Left renal pelvis (tissue), 4 donors: ENCODE results near the gene SASH1. TPM values are rescaled to one million over a fixed set of nuclear protein-coding genes. Genes with fewer than 3 reads are reported as not detected.
A peak's percentile ranks its signal among the peaks of the same experiment; 100 is the strongest.

Source experiments
- DNase-seq, 4 donors: peaks; one replicate each; pipeline ENCODE4 v3.0.0-alpha.2; 2013; ENCODE audit warnings: low read depth in 4 of 4, low spot score in 3 of 4
- polyA plus RNA-seq, 4 donors: library from polyadenylated mRNA; unstranded; fragments of 120-200 nt; gene quantifications; one replicate each; pipeline ENCODE4 v1.2.1, GENCODE V29; 2013; ENCODE audit not compliant: insufficient read length in 4 of 4

Gene SASH1
- polyA plus RNA-seq, 4 donors, result 20.0 to 34.2 (median 27.9) TPM

DNA sequence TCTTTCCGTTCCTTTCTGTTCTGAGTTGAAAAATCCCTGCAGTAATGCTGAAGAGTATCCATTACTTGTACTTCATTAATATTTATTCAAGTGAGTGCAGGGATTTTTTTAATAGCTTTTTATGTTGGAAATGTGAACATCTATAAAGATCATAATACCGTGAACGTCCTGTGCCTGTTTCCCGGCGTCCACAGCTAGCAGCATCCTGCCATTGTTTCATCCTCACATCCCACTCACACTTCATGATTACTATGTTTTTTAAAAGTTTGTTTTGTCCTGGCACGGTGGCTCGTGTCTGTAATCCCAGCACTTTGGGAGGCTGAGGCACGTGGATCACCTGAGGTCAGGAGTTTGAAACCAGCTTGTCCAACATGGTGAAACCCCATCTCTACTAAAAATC is 54.3 kb downstream of the SASH1 start:
- DNase-seq, result no peak

DNA sequence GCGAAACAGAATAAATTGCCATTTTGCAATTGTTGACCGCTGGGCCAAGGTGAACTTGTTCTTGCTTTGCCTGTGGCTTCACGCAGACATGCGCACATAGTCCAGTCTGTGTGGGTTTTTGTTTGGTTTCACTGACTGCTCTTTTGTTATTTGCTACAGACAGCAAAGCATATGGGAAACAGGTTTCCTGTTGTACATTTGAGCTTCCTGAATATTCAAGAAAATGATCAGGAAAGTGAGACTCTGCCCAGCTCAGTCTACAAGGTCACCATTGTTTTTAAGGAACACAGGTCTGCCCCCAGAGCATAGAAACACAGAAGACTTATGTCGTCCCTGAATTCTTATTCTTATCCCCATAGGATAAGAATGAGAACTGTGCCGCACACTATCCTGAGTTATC is 55.6 kb downstream of the SASH1 start:
- DNase-seq, result no peak

DNA sequence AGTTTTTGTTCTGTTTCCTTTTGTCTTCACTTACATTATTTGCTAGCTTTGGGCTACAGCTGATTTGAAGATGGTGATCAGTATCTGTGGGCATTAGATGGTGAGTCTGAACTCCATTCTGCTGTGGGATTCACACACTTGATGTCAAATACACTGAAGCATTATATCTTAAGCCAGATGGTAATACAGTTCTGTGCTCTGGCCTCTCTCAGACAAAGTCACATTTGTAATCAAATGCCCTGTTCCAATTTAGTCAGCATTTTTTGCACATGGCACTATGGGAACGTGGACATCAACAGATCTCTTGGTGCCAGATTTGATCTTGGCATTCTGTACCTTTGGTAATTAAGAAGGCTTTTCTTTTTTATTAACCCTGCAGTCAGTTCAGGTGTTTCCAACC is 56.0 kb downstream of the SASH1 start:
- no peak for DNase-seq

DNA sequence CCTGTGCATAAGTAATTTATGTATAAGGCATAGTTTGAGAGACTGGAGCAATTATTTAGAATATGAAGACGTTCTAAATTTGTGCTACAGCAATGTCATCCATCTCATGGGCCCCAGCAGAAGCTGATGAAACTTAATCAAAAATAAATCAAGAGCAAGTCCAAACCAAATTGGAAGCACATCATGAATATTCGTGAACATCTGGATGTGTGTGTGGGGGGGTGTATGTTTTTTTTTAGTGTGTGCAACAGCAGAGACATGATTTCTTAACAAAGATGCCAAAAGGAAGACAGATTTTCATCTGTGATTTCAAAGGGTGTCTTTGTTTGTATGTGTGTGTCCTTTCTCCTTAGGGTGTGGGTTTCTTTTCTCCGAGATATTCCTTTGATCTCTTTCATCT is 58.9 kb downstream of the SASH1 start:
- DNase-seq, result no peak

DNA sequence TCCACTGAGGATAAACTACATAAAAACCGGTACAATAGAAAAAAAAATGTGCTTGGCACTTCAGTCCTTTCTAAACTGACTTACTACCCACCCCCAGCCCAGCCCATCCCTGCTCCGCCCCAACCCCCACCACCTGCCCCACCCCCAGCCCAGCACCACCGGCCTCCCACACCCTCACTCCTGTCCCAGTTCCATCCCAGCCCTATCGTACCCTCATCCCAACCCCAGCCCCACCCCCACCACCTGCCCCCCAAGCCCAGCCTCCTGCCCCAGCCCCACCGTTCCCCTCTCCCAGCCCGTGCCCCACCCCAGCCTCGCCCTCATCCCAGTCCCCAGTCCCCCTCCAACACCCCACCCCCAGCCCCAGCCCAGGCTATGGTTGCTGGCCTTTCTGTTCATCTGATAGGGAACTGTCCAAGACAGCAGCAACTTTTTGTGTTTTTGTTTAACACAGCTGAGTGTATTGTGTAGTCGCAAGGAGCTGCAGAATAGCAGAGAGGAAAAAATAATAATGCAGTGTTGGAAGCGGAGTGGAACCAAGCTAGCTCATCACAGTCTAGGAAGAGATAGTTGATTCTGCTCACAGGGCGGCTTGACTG is 61.9 kb downstream of the SASH1 start:
- DNase-seq, result no peak

DNA sequence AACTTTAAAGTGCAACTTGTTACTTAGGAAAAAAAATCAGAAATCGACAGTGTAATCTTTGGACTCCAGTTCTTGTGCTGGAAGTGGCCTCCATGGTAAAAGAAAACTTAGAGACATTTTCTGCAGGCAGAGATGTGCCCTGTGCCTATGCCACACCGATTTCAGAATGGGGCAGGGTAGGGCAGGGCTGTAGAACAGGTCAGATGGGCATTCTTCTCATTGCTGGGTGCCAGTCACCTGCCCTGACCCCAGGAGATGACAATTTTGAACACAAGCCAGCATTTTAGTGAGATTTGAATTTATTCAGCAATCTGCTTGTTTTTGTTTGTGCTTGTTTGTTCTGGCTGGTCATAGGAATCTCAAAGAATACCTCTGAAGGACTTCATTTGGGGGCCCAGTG is 63.3 kb downstream of the SASH1 start:
- no peak for DNase-seq

DNA sequence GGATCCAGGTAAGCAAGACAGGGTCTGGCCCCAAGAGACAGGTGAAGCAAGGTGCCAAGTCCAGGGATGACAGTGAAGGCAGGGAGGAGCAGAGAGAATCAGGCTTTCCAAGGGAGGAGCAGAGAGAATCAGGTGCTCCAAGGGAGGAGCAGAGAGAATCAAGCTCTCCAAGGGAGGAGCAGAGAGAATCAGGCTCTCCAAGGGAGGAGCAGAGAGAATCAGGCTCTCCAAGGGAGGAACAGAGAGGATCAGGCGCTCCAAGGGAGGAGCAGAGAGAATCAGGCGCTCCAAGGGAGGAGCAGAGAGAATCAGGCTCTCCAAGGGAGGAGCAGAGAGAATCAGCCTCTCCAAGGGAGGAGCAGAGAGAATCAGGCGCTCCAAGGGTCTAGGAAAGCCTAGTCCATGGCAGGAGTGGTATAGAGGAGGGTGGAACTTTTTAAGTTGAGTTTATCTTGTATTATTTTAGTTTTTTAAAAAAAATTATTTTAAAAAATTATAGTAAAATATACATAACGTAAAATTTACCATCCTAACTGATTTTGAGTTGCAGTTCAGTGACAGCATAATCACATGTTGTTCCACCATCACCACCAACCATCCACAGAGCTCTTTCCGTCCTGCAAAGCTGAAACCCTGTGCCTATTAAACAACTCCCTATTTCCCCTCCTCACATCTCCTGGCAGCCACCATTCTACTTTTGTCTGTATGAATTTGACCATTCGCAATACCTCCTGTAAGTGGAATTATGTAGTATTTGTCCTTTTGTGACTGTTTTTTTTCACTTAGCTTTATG is 64.1 kb downstream of the SASH1 start:
- DNase-seq, result no peak

DNA sequence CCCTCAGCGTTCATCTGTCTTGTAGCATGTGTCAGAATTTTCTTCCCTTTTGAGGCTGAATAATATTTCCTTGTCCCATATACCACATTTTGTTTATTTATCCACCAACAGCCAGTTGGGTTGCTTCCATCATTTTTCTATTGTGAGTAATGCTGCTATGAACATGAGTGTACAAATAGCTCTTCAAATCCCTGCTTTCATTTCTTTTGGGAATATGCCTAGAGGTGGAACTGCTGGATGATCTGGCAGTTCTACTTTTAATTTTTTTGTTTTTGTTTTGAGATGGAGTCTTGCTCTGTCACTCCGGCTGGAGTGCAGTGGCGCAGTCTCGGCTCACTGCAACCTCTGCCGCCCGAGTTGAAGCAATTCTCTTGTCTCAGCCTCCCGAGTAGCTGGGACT is 64.7 kb downstream of the SASH1 start:
- DNase-seq, result no peak

DNA sequence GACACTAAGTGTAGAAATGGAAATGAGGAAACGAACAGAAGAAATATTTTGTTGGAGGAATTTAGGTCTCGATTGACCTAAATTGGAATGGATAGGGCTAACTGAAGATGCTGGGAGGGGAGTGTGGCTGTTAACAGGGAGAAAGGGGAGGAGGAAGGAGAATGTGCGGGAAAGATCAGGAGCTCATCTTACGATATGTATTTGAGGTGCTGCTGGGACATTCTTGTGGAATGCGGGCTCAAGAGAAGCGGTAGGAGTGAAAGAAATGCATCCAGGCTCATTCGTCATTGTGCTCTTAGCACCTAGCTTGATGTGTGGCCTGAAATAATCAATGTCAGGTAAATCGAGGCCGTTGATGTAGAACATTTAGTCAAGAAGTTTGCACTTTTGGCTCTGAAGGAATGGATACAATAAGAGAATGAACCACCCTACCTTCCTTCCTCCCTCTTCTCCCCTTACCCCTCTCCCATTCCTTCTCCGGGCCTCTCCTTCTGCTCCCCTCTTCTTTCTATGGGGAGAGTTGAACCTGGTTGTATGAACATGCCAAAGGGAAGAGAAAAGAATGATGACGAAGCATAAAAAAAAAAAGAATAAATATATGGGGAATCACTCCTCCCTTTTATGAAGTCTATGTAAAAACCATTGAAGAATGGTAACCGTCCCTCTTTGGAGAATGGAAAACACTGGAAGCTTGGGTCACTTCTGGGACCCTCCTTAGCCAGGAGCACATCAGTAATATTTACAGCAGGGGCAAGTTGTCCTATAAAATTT is 70.9 kb downstream of the SASH1 start:
- no peak for DNase-seq

DNA sequence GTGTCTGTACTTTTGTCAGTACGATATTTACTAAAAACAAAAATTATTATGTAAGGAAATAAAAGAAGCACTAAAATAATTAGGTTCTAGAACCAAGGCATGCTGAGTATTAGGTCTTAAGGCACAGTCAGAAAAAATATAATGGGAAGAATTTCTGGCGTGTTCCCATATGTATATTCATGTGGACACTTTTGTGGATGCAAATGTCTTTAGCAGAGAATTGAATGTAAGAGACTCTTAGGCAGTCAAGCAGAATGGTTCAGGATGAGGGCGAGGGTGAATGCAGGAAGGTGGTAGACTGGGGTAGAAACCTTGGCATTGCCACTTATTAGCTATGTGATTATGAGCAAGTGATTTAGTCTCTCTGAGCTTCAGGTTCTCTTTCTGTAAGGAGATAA is 71.5 kb downstream of the SASH1 start:
- DNase-seq, result no peak

DNA sequence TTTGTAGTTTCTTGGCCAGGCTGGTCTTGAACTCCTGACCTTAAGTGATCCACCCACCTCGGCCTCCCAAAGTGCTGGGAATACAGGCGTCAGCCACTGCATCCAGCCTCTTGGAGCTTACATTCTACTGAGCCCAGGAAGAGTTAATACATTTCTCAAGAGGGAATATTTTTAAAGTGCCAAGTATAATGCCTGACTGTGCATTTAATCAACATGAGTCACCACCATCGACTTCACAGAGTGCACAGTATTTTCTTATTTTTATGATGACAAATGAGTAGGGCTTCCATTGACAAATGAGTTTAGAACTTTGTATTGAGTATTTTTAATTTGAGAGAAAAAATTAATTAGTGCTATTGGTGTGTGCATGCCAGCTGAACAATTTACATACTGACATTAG is 72.2 kb downstream of the SASH1 start:
- no peak for DNase-seq

DNA sequence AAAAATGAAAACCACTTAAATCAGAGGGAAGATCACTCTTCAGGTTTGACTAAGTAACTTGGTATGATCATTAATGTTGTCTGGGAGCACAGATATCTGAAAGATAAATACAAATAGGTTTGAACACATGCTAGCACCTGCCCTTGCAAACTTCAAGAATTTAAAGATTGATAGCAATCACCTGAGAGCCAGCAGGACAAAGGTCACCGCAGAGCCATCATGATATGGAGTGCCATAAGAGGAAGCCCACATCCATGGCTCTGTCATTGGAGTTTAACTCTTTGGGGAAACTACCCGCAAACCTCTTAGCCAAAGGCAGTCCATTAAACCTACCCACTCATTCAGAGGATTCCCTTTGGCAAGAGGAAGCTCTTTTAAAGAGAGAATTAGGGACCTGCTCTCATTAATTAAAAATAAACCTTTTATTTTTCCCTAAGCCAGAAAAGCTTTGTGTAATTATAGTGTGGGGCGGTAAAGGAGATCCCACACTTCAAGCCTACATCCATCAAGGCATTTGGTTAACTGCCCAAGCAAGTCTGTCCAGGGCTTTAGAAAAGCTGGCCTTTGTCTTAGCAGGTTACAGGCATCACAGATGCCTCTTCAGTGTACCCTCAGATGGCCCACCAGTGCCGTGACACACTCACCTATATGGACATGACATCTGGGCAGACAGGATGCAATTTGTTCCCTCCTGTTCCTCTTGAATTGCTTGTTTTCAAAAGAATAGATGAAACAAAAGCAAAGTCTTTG is 73.0 kb downstream of the SASH1 start:
- no peak for DNase-seq

DNA sequence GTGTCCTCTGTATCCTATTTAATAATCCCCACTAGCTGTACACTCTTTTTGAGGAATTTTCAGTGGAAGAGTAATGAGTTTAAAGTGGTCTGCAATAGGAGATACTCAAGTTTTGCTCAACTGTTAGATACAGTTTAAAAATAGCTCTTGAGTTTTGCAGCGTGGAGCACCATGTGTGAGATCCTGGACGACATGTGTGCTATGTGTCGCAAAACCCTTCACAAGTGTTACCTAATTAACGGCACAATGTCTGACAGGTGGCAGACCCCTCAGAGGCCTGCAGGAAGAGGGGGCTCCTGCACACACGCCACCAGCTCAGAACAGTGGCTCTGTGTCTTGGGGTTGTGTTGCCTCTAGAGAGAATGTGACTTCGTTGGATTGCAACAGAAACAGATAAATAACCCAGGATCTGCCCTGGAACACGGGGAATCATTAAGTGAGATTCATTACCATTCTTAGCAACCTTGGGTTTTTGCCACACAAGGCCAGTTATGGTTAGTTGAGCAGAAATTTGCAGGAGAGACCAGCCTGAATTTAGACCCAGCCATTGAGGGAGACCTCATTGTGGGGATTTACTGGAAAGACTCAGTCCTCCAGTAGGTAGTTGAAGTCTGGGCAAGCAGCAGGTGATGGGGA is 73.8 kb downstream of the SASH1 start:
- no peak for DNase-seq

DNA sequence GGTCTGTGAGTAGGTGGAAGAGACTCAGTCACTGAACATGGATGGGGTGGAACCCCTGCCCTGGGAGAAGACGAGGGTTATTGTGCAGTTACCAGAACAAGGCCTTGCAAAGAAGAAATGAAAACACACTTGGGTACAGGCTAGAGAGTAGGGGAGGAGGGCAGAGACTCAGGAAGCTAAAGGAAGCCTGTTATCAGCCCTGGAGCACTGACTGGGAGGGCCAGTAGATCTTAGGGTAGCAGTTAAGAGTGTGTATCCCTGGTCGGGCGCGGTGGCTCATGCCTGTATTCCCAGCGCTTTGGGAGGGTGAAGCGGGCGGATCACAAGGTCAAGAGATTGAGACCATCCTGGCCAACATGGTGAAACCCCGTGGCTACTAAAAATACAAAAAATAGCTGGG is 74.4 kb downstream of the SASH1 start:
- DNase-seq, result no peak

DNA sequence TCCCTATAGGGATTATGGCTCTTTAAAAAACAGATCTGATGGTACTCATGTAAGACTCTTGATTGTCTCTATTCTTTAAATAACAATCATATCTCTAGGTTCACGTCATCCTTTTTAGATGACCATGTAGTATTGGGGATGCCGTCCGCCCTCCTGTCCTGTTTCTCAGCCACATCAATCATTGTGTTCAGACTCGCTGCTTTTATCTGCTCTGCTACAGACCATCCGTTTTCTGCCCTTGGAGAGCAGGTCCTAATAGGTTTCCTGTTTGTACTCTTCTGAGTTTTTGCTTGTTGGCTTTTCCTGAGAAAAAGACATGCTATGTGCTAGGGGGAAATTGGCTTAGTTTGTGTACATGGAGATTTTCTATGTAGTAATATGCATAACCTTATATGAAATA is 76.8 kb downstream of the SASH1 start:
- no peak for DNase-seq

DNA sequence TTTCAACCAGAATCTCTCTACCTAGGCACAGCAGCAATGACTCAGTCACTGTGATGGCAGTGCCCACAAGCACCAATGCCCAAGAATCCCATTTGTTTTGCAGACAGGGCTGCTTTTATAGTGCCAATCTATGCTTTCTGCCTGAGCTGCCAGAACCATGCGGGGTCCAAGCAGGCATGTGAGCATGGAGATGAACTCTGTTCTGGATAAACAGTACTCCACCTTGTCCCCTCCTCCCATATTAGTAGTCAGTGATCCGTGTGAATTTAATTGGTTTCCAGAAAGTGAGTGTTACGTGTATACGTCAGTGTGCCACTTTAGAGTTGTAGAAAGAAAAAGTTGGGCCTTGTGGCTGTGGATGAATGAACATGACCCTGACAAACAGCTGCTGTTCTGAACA is 79.4 kb downstream of the SASH1 start:
- DNase-seq, result peak in 1 of 4 donors; percentile 47

DNA sequence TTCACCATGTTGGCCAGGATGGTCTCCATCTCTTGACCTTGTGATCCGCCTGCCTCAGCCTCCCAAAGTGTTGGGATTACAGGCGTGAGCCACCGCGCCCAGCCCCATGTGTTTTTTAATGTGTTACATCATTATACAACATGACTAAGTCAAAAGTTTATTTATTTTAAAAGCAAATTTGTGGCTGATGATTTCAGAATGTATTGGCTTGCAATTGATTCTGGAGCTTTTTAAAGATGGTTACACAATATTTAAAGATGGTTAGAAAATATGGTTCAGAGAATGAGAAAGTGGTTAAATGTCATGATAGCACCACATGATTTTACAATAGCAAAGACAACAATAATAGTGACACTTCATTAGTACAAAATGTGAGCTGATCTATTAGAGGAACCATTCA is 80.5 kb downstream of the SASH1 start:
- no peak for DNase-seq

DNA sequence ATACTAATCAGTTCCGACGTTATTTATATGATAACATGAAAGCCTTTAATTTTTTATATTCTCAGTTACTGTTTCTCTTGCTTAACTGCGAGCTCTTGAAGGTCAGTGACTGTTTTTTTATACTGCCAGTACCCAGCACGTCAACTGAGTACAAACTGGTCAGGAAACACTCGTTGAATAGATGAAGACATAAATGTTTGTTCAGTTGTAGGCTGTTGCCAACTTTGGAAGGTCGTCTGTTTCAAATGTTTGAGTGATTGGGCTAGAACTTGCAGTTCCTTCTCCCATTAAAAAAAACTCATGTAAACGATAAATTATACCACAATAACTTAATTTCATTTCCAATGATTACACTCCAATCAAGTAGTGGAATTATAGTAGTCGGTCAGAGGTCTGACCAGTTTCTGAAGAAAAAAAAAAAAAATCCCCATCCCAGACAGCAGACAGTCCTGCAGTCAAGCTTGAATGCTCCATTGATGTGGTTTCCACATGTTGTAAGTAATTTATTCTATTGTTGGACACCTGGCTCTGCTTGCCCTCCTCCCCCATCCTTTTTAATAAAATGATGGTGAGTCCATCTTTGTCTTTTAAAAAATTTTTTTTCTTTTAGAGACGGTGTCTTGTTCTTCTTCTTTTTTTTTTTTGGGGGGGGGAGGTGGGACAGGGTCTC is 81.1 kb downstream of the SASH1 start:
- no peak for DNase-seq

DNA sequence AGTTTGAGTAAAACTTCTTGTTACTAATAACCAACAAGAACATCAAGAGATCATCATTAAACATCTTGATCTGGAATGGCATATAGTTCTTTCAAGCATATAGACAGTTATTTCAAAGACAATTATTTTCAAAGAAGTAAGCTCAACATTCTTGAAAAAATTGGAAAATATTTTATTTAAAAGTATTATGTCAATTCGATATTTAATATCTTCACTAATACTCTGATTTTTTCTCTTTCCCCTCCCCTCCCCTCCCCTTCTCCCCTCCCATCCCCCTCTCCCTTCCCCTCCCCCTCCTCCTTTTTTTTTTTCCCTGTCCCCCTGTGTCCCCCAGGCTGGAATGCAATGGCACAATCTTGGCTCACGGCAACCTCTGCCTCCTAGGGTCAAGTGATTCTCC is 82.8 kb downstream of the SASH1 start:
- no peak for DNase-seq

DNA sequence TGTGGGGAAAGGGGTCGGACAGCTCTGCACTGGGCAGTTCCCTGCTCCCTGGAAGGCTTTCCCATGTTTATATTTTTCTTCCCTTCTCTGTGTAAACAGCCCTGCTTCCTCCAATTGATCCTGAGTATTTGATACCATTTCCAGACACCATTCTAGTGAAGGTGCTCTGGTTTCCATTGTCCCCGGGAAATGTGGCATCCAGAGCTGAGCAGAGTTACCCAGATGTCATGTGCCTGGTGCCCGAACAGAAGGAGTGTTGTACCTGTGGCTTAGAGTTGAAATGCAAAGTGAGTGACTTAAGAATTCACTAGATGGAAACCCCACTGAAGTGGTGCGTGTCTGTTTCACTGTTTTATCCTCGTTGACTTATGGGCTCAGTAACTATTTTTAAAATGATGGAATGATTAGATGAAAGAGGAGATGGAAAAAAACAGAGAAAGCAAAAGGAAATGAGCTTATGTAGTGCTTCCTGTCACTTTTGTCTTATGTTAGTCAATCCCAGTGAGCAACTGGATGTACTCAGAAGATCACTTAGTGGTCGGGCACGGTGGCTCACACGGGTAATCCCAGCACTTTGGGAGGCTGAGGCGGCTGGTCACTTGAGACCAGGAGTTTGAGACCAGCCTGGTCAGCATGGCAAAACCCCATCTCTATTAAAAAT is 83.8 kb downstream of the SASH1 start:
- no peak for DNase-seq
